ENCODE results near the gene TNKS2. TPM values are rescaled to one million over a fixed set of nuclear protein-coding genes. Genes with fewer than 3 reads are reported as not detected.
A peak's percentile ranks its signal among the peaks of the same experiment; 100 is the strongest.

Gene TNKS2
- total RNA-seq, 1 donor from 2014 or later: 52.5 TPM

- Mint-ChIP-seq H3K9me3 (ENCODE audit: unreplicated experiment) (no peaks in the 10 kb centered on the region), H3K4me1 (ENCODE audit: unreplicated experiment) (peaks cover 9% of the 10 kb centered on the region), H3K27me3 (ENCODE audit: unreplicated experiment) (no peaks in the 10 kb centered on the region), H3K27ac (ENCODE audit: unreplicated experiment) (no peak overlapping the region), H3K36me3 (ENCODE audit: low read depth, unreplicated experiment) (no peaks in the 10 kb centered on the region), H3K4me3 (ENCODE audit: unreplicated experiment) (no peak overlapping the region)
- TF ChIP-seq CTCF (IDR thresholded peaks at IDR 0.05; ENCODE audit: unreplicated experiment): no peak
- DNase-seq (ENCODE audit: low spot score): no peak
These were observed 10.4 kb upstream of the TNKS2 start for GRCh38 chr10:91787810-91788209.

- DNase-seq (ENCODE audit: low spot score): no peak
- Mint-ChIP-seq H3K36me3 (ENCODE audit: low read depth, unreplicated experiment) (no peaks in the 10 kb centered on the region), H3K27me3 (ENCODE audit: unreplicated experiment) (no peaks in the 10 kb centered on the region), H3K4me1 (ENCODE audit: unreplicated experiment) (peaks cover 9% of the 10 kb centered on the region), H3K4me3 (ENCODE audit: unreplicated experiment) (no peak overlapping the region), H3K27ac (ENCODE audit: unreplicated experiment) (peak overlapping the region; percentile 19), H3K9me3 (ENCODE audit: unreplicated experiment) (no peaks in the 10 kb centered on the region)
- no peak for TF ChIP-seq CTCF (IDR thresholded peaks at IDR 0.05; ENCODE audit: unreplicated experiment)
These were observed 9.7 kb upstream of the TNKS2 start for GRCh38 chr10:91788527-91788926.

GRCh38 chr10:91796331-91797047, 1.7 kb upstream of the TNKS2 start:
- H3K27me3 Mint-ChIP-seq (ENCODE audit: unreplicated experiment): peaks cover 6% of the 10 kb centered on the region
- peaks cover 33% of the 10 kb centered on the region for H3K4me1 Mint-ChIP-seq (ENCODE audit: unreplicated experiment)
- no peak for DNase-seq (ENCODE audit: low spot score)
- H3K9me3 Mint-ChIP-seq (ENCODE audit: unreplicated experiment): no peaks in the 10 kb centered on the region
- peaks cover 10% of the 10 kb centered on the region for H3K36me3 Mint-ChIP-seq (ENCODE audit: low read depth, unreplicated experiment)
- no peak for TF ChIP-seq CTCF (IDR thresholded peaks at IDR 0.05; ENCODE audit: unreplicated experiment)
- peak overlapping the region; percentile 97 for H3K27ac Mint-ChIP-seq (ENCODE audit: unreplicated experiment)
- peak overlapping the region; percentile 52 for H3K4me3 Mint-ChIP-seq (ENCODE audit: unreplicated experiment)

- Mint-ChIP-seq H3K9me3 (ENCODE audit: unreplicated experiment) (no peaks in the 10 kb centered on the region), H3K4me3 (ENCODE audit: unreplicated experiment) (peak overlapping the region; percentile 94), H3K36me3 (ENCODE audit: low read depth, unreplicated experiment) (peaks cover 10% of the 10 kb centered on the region), H3K27ac (ENCODE audit: unreplicated experiment) (peak overlapping the region; percentile 97), H3K4me1 (ENCODE audit: unreplicated experiment) (peaks cover 35% of the 10 kb centered on the region), H3K27me3 (ENCODE audit: unreplicated experiment) (peaks cover 6% of the 10 kb centered on the region)
- DNase-seq (ENCODE audit: low spot score): no peak
- no peak for TF ChIP-seq CTCF (IDR thresholded peaks at IDR 0.05; ENCODE audit: unreplicated experiment)
These were observed 1.1 kb upstream of the TNKS2 start for GRCh38 chr10:91797048-91797690.
